HG02973 (cell line): ENCODE data around the gene ADPRHL1.

Source experiments
- ATAC-seq: cut with Tn5 transposase; IDR thresholded peaks from one replicate; pipeline ENCODE4 v1.9.1; 2021; ENCODE audit warnings: moderate library complexity; ENCODE audit not compliant: unreplicated experiment

The ADPRHL1 gene

GRCh38 chr13:113452942-113453901 lies at the start of gene ADPRHL1:
Gene ADPRHL1, minus strand, starts transcription at chr13:113453488. Its CDS starts 51 bp downstream, at chr13:113453437.
- no peak for ATAC-seq

DNA sequence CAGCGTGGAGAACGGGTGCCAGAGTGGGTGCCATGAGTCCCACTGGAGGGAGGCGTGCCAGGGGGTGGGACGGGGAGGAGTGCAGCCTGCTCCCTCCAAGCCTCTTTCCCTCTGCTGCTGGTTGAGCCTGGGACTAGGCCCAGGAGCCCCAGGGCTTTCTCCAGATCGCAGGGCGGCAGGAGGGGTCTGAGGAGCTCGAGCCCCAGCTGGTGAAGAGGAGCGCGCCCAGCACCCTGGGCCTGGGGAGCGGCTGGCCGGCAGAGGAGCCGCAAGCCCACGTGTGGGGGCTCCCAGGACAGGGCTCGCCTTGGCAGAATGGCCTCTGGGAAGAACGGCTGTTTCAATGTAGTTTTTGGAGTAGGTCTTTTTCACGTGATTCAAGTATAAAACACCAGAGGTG lies 49.4 kb upstream of the ADPRHL1 start:
- ATAC-seq = no peak

GRCh38 chr13:113500530-113501265 lies 47.4 kb upstream of the ADPRHL1 start:
- ATAC-seq = no peak

DNA sequence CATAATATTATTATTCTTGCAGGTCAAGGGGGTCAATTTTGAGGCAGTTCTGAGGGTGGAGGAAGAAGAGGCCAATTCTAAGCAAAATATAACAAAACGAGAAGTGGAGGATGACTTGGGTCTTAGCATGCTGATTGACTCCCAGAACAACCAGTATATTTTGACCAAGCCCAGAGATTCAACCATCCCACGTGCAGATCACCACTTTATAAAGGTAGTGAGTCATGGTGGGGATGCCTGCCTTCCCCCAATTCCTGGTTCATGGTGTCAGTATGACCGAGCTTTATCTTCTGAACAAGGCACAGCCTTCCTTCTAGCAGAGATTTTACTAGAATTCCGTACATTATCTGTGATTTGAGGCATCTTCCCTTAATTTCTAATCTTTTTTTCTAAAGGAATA lies 46.6 kb upstream of the ADPRHL1 start:
- no peak for ATAC-seq

DNA sequence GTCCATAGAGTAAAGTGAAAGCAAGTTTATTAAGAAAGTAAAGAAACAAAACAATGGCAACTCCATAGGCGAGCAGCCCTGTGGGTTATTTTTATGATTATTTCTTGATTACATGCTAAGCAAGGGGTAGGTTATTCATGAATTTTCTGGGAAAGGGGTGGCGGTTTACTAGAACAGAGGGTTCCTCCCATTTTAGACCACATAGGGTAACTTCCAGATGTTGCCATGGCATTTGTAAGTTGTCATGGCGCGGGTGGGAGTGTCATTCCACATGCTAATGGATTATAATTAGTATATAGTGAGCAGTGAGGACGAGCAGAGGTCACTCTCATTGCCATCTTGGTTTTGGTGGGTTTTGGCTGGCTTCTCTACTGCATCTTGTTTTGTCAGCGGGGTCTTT lies 45.6 kb upstream of the ADPRHL1 start:
- ATAC-seq = no peak

- no peak for ATAC-seq
Observed at GRCh38 chr13:113497217-113497616, 43.9 kb upstream of the ADPRHL1 start.

- ATAC-seq = no peak
Observed at GRCh38 chr13:113495494-113496210, 42.4 kb upstream of the ADPRHL1 start.

DNA sequence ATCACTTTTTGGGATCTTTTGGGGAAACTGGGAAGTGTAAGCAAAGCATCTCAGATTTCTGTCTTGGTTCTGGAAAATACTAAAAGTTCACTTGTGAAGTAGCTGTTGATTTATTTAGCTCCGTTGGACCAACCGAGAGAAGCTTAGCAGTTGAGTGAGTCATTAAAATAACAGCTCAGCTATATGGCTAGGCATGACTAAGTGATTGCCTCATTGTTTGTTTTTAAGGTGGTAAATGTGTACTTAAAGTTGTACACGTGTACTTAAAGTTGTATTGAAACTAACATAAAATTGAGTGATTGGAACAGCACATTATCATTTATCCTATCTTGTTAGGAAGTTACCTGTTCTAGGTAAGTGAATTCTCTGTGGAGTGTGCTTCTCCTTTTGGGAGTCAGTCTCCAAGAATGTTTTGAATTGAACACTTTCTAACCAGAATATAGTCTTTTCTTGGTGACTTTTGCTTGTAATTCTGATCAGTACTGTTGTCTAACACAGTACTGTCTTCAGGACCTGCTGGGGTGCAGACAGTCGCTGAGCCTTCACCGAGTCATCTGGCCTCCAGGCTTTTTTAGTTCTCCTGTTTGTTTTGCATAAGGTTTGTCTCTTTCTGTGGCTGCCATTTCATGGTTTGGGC lies 40.1 kb upstream of the ADPRHL1 start:
- peak; percentile 21 for ATAC-seq

DNA sequence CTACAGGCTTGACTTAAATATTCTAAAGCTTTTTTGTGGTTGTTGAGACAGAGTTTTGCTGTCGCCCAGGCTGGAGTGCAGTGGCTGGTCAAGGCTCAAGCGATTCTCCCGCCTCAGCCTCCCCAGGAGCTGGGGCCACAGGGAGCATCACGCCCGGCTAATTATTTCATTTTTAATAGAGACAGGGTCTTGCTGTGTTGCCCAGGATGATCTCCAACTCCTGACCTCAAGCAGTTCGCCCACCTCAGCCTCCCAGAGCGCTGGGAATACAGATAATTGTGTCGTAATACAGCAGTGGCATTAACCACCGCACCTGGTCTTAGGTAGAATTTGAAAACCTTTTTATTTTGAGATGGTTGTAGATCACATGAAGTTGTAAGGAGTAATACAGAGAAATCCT lies 38.7 kb upstream of the ADPRHL1 start:
- ATAC-seq = no peak

GRCh38 chr13:113491418-113491883 lies 38.2 kb upstream of the ADPRHL1 start:
- no peak for ATAC-seq

- peak; percentile 69 for ATAC-seq
Observed at GRCh38 chr13:113490496-113491417, 37.5 kb upstream of the ADPRHL1 start, which contains the start of gene DCUN1D2. Gene DCUN1D2, minus strand, starts transcription at chr13:113490711. Its CDS starts 42 bp downstream, at chr13:113490669.

DNA sequence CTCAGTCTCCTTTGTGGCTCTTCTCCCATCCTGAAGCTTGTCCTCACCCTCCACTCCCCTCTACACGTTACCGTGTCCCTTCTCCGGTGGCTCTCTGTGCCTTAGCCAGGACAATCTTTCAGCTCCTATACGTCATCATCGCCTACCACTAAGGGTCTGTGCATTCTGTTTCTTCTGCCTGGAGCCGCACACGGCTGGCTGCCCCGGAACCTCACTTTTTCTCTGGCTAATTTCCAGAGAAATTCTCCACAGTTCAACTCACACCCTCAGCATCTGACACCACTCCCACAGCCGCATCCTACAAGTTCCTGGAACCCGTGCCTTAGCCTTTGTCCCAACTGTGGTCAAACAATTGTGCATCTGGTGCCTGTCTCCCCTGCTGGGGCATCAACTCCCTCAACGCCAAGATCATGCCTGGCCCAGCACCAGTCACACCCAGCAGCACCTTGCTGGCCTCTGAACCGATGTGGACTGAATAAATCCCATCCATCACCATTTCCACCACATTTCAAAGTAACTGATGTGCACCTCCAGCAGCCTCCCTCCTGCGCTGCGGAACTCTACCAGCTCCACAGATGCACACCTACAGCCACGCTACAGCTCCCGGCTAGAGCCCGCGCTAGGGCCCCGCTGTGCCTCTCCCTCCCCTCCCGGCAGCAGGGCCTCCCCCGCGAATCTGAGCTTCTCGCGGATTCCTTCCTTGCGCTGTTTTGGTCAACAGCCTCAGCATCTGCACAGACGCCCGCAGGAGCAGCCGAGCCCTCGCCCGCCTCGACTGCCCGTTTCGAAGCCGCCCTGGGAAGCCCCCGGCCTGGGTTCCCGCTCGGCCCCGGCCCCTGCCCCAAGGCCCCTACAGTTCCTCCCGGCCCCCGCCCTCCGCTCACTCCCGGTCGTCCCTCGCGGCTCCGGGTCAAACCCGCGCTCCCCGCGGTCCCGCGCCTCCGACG lies 36.5 kb upstream of the ADPRHL1 start:
- ATAC-seq = peak; percentile 30

GRCh38 chr13:113489171-113489548 lies 35.9 kb upstream of the ADPRHL1 start:
- ATAC-seq = no peak

- no peak for ATAC-seq
Observed at GRCh38 chr13:113488283-113488682, 35.0 kb upstream of the ADPRHL1 start.

- no peak for ATAC-seq
Observed at GRCh38 chr13:113486698-113487097, 33.4 kb upstream of the ADPRHL1 start.

DNA sequence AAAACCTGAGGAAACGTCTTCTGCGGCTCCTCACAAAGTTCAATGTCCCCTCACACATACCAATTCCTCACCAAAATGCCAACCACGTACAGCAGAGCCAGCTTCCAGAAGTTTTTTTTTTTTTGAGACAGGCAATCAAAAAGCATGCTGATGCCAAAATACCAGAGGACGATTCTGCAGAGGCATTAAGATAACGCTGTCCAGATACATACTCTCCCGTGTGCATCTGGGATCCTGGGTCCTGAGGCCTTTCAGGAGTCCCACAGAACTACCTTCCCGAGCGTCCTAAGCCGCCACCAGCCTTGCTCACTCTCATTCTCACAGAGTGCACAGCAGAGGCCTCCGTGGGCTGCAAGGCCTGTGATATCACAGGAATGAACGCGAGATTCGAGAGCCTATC lies 32.3 kb upstream of the ADPRHL1 start:
- no peak for ATAC-seq

DNA sequence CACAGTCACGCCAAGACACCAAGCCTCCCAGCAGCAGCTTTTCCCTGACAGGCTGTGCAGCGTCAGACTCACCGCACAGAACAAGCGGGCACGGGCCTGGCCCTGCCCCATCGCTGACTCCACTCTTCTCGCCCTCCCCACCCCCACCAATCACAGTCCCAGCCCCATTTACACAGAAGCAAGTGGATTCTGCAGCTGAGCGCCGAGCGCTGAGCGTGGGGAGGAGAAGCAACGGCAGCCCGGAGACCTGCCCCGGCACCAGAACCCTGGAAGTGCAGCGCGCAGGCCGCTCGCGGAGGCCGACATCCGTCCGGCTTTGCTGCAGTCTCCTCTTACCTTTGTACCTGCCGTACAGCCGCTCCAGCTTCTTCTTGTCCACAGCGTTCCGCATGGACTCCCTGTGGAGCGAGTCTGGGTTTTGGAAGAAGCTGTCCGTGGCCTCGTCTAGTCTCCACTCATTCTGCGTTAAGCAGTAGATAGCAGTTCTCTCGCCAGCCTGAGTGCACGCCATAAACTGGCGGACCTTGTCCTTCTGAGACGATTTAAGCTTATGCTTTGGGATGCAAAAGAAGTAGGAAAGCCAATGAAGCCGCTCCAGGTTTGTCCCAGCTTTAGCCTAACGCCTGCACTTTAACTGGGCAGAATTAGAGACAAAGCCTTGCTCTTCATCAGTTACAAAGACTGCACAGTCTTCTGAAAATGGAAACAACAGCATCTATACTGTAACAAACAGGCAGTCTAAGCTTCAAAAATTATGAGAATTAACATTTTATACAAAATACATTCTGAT lies 30.4 kb upstream of the ADPRHL1 start:
- no peak for ATAC-seq

DNA sequence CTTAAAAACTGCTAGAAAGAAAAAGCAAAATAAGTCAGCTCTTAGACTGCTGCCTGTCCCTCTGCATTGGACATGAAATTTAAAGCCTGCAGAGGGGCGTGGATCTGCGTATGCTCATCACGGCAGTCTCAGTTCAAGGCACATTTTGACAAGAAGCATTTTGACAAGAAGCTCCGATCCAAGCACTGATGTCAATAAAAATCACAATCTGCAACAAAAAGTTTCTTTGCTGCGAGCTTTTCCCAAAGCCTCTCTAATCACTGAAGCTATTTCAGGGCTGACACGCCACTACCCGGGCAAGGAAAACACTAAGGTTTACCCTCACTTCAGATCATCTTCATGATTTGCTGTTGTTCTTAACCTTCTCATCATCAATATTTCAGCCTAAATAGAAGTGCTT lies 29.8 kb upstream of the ADPRHL1 start:
- ATAC-seq = no peak
